Activated CD8-positive, alpha-beta memory T cell treated with anti-CD3 and anti-CD28 coated beads for 4 hours (primary cell): Measurements from ENCODE around the gene PEAR1.

Source experiments
- DNase-seq, 2 donors: peaks; one replicate each; pipeline ENCODE4 v3.0.0-alpha.2; 2020; ENCODE audit warnings: low read depth in 2 of 2

The PEAR1 gene

GRCh38 chr1:156893048-156893953 is at the start of gene PEAR1:
Gene PEAR1 (plus strand): TSS chr1:156893718. CDS start chr1:156903927, 10,209 bp downstream.
- DNase-seq, result no peak

GRCh38 chr1:156844102-156844501 is 49.4 kb upstream of the PEAR1 start:
- DNase-seq, result no peak

GRCh38 chr1:156844638-156845037 is 48.9 kb upstream of the PEAR1 start:
- DNase-seq, result no peak

GRCh38 chr1:156845055-156845952 is 48.2 kb upstream of the PEAR1 start:
- no peak for DNase-seq

GRCh38 chr1:156845953-156846545 is 47.5 kb upstream of the PEAR1 start:
- DNase-seq, result no peak

GRCh38 chr1:156846643-156847042 is 46.9 kb upstream of the PEAR1 start:
- DNase-seq, result no peak

- no peak for DNase-seq
Measured at GRCh38 chr1:156847591-156848460, 45.7 kb upstream of the PEAR1 start.

- DNase-seq, result peak; percentile 34 to 36
Measured at GRCh38 chr1:156848461-156849150, 44.9 kb upstream of the PEAR1 start.

GRCh38 chr1:156849151-156849496 is 44.4 kb upstream of the PEAR1 start:
- DNase-seq, result no peak

GRCh38 chr1:156851779-156852417 is 41.6 kb upstream of the PEAR1 start:
- no peak for DNase-seq

- no peak for DNase-seq
Measured at GRCh38 chr1:156852418-156852874, 41.1 kb upstream of the PEAR1 start.

- DNase-seq, result no peak
Measured at GRCh38 chr1:156853761-156854160, 39.8 kb upstream of the PEAR1 start.

- DNase-seq, result no peak
Measured at GRCh38 chr1:156854634-156855033, 38.9 kb upstream of the PEAR1 start.

GRCh38 chr1:156856282-156856785 is 37.2 kb upstream of the PEAR1 start:
- DNase-seq, result no peak

GRCh38 chr1:156857532-156857931 is 36.0 kb upstream of the PEAR1 start:
- DNase-seq, result no peak

- no peak for DNase-seq
Measured at GRCh38 chr1:156858555-156858956, 35.0 kb upstream of the PEAR1 start.

GRCh38 chr1:156858959-156859522 is 34.5 kb upstream of the PEAR1 start, which contains the start of gene INSRR:
Gene INSRR (minus strand): TSS chr1:156859117. CDS start chr1:156858621, 496 bp downstream.
- no peak for DNase-seq

GRCh38 chr1:156859523-156860112 is 33.9 kb upstream of the PEAR1 start:
- DNase-seq, result no peak

- DNase-seq, result peak in 1 of 2 donors; percentile 24
Measured at GRCh38 chr1:156860113-156860627, 33.3 kb upstream of the PEAR1 start.
